Right renal cortex interstitium (tissue), 3 donors: ENCODE results near the gene PLAGL1. TPM values are rescaled to one million over a fixed set of nuclear protein-coding genes. Genes with fewer than 3 reads are reported as not detected.

ENCODE experiments used
- DNase-seq, 3 donors: peaks; one replicate each; pipeline ENCODE4 v3.0.0-alpha.2; 2013; ENCODE audit warnings: low read depth in 3 of 3, low spot score in 2 of 3
- polyA plus RNA-seq, 3 donors: library from polyadenylated mRNA; unstranded; fragments of 120-200 nt; gene quantifications; one replicate each; pipeline ENCODE4 v1.2.1, GENCODE V29; 2013; ENCODE audit not compliant: insufficient read length in 3 of 3

Gene PLAGL1
- polyA plus RNA-seq, 3 donors: 67.2 to 73.1 (median 68.5) TPM

GRCh38 chr6:143967706-143968376 is 40.2 kb downstream of the PLAGL1 start:
- no peak for DNase-seq

- no peak for DNase-seq
Measured at GRCh38 chr6:143966312-143966711, 41.7 kb downstream of the PLAGL1 start.

GRCh38 chr6:143965503-143966171 is 42.4 kb downstream of the PLAGL1 start:
- DNase-seq: no peak

GRCh38 chr6:143964674-143965081 is 43.4 kb downstream of the PLAGL1 start:
- DNase-seq: no peak

GRCh38 chr6:143963158-143963919 is 44.7 kb downstream of the PLAGL1 start:
- DNase-seq: no peak

- DNase-seq: no peak
Measured at GRCh38 chr6:143961886-143962878, 45.9 kb downstream of the PLAGL1 start.

- DNase-seq: no peak
Measured at GRCh38 chr6:143961066-143961465, 47.0 kb downstream of the PLAGL1 start.

- DNase-seq: no peak
Measured at GRCh38 chr6:143959927-143960326, 48.1 kb downstream of the PLAGL1 start.

- no peak for DNase-seq
Measured at GRCh38 chr6:143958839-143959399, 49.1 kb downstream of the PLAGL1 start.

GRCh38 chr6:143957679-143958274 is 50.3 kb downstream of the PLAGL1 start:
- DNase-seq: no peak

- DNase-seq: no peak
Measured at GRCh38 chr6:143955971-143956370, 52.1 kb downstream of the PLAGL1 start.

- no peak for DNase-seq
Measured at GRCh38 chr6:143953922-143954321, 54.1 kb downstream of the PLAGL1 start.

GRCh38 chr6:143952947-143953701 is 54.9 kb downstream of the PLAGL1 start:
- no peak for DNase-seq

GRCh38 chr6:143952060-143952778 is 55.8 kb downstream of the PLAGL1 start:
- DNase-seq: no peak

GRCh38 chr6:143950875-143951274 is 57.2 kb downstream of the PLAGL1 start:
- DNase-seq: no peak

- no peak for DNase-seq
Measured at GRCh38 chr6:143949962-143950361, 58.1 kb downstream of the PLAGL1 start.

- DNase-seq: no peak
Measured at GRCh38 chr6:143949535-143949934, 58.5 kb downstream of the PLAGL1 start.

GRCh38 chr6:143948208-143948607 is 59.9 kb downstream of the PLAGL1 start:
- no peak for DNase-seq
